ENCODE data around the gene IFNLR1.

Gene IFNLR1

GRCh38 chr1:24167008-24167407 is 20.1 kb downstream of the IFNLR1 start:
- TF ChIP-seq TAF1 (IDR thresholded peaks at IDR 0.05; ENCODE audit: low read depth) (no peak), USF1 (IDR thresholded peaks at IDR 0.05) (no peak), ZBTB7A (IDR thresholded peaks at IDR 0.05; ENCODE audit: low read depth) (no peak), CEBPB (IDR thresholded peaks at IDR 0.05) (no peak), REST (IDR thresholded peaks at IDR 0.05; ENCODE audit: low read depth) (no peak), NFIC (IDR thresholded peaks at IDR 0.05) (no peak), TCF12 (IDR thresholded peaks at IDR 0.05; ENCODE audit: low read depth) (no peak), EP300 (IDR thresholded peaks at IDR 0.05; ENCODE audit: borderline replicate concordance) (no peak)

- TF ChIP-seq REST (IDR thresholded peaks at IDR 0.05; ENCODE audit: low read depth) (no peak), TCF12 (IDR thresholded peaks at IDR 0.05; ENCODE audit: low read depth) (no peak), USF1 (IDR thresholded peaks at IDR 0.05) (no peak), FOXM1 (IDR thresholded peaks at IDR 0.05; ENCODE audit: borderline replicate concordance, low read depth) (no peak)
Measured at GRCh38 chr1:24165500-24165899, 21.6 kb downstream of the IFNLR1 start.

GRCh38 chr1:24164004-24164403 is 23.1 kb downstream of the IFNLR1 start:
- TF ChIP-seq CREB1 (IDR thresholded peaks at IDR 0.05; ENCODE audit: low read depth): no peak
- TF ChIP-seq FOXM1 (IDR thresholded peaks at IDR 0.05; ENCODE audit: borderline replicate concordance, low read depth): no peak
- TF ChIP-seq EGR1 (IDR thresholded peaks at IDR 0.05): no peak
- no peak for TF ChIP-seq YY1 (IDR thresholded peaks at IDR 0.05; ENCODE audit: low read depth)
- no peak for TF ChIP-seq ZBTB7A (IDR thresholded peaks at IDR 0.05; ENCODE audit: low read depth)
- TF ChIP-seq USF1 (IDR thresholded peaks at IDR 0.05): no peak
- no peak for TF ChIP-seq REST (IDR thresholded peaks at IDR 0.05; ENCODE audit: low read depth)
- no peak for TF ChIP-seq TEAD4 (IDR thresholded peaks at IDR 0.05)
- no peak for TF ChIP-seq TAF1 (IDR thresholded peaks at IDR 0.05; ENCODE audit: low read depth)
- TF ChIP-seq CEBPB (IDR thresholded peaks at IDR 0.05): no peak
- TF ChIP-seq MAX (IDR thresholded peaks at IDR 0.05): no peak
- no peak for TF ChIP-seq NFIC (IDR thresholded peaks at IDR 0.05)
- no peak for TF ChIP-seq RAD21 (IDR thresholded peaks at IDR 0.05; ENCODE audit: low read depth)
- no peak for TF ChIP-seq TCF12 (IDR thresholded peaks at IDR 0.05; ENCODE audit: low read depth)
- TF ChIP-seq EP300 (IDR thresholded peaks at IDR 0.05; ENCODE audit: borderline replicate concordance): no peak

GRCh38 chr1:24162201-24162600 is 24.9 kb downstream of the IFNLR1 start:
- TF ChIP-seq MAX (IDR thresholded peaks at IDR 0.05): no peak
- TF ChIP-seq RAD21 (IDR thresholded peaks at IDR 0.05; ENCODE audit: low read depth): no peak
- TF ChIP-seq NFIC (IDR thresholded peaks at IDR 0.05): no peak
- TF ChIP-seq TAF1 (IDR thresholded peaks at IDR 0.05; ENCODE audit: low read depth): no peak
- TF ChIP-seq FOXM1 (IDR thresholded peaks at IDR 0.05; ENCODE audit: borderline replicate concordance, low read depth): no peak
- no peak for TF ChIP-seq TEAD4 (IDR thresholded peaks at IDR 0.05)
- TF ChIP-seq ZBTB7A (IDR thresholded peaks at IDR 0.05; ENCODE audit: low read depth): no peak

GRCh38 chr1:24161270-24161669 is 25.8 kb downstream of the IFNLR1 start:
- TF ChIP-seq EP300 (IDR thresholded peaks at IDR 0.05; ENCODE audit: borderline replicate concordance) (no peak), CEBPB (IDR thresholded peaks at IDR 0.05) (no peak), CREB1 (IDR thresholded peaks at IDR 0.05; ENCODE audit: low read depth) (no peak), ZBTB7A (IDR thresholded peaks at IDR 0.05; ENCODE audit: low read depth) (no peak), USF1 (IDR thresholded peaks at IDR 0.05) (no peak), RAD21 (IDR thresholded peaks at IDR 0.05; ENCODE audit: low read depth) (no peak), REST (IDR thresholded peaks at IDR 0.05; ENCODE audit: low read depth) (no peak), NFIC (IDR thresholded peaks at IDR 0.05) (no peak), FOXM1 (IDR thresholded peaks at IDR 0.05; ENCODE audit: borderline replicate concordance, low read depth) (no peak), YY1 (IDR thresholded peaks at IDR 0.05; ENCODE audit: low read depth) (no peak), MAX (IDR thresholded peaks at IDR 0.05) (no peak), TAF1 (IDR thresholded peaks at IDR 0.05; ENCODE audit: low read depth) (no peak), TEAD4 (IDR thresholded peaks at IDR 0.05) (no peak), TCF12 (IDR thresholded peaks at IDR 0.05; ENCODE audit: low read depth) (no peak), EGR1 (IDR thresholded peaks at IDR 0.05) (no peak)
